CMK (cell line): ENCODE measurements around the gene ITPRIP.

Source experiments
- DNase-seq: peaks from one replicate; pipeline ENCODE4 v3.0.0-alpha.2; 2010; ENCODE audit warnings: low read depth

The ITPRIP gene

GRCh38 chr10:104279550-104280259, 58.6 kb downstream of the ITPRIP start:
- no peak for DNase-seq

DNA sequence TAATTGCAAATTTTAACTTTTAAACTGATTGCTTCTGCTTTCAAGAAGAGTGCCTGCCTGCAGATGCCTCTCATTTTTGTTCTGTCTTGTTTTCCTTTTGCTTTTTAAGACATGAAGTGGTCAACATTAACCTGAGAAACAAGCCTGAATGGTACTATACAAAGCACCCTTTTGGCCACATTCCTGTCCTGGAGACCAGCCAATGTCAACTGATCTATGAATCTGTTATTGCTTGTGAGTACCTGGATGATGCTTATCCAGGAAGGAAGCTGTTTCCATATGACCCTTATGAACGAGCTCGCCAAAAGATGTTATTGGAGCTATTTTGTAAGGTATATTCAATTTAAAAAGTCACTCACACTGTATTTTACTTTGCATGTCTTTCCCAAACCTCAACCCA, 60.5 kb downstream of the ITPRIP start:
- DNase-seq, result no peak

GRCh38 chr10:104276192-104276591, 62.1 kb downstream of the ITPRIP start:
- DNase-seq, result no peak

- no peak for DNase-seq
Measured at GRCh38 chr10:104274762-104275721, 63.2 kb downstream of the ITPRIP start.

GRCh38 chr10:104273899-104274575, 64.2 kb downstream of the ITPRIP start:
- no peak for DNase-seq

DNA sequence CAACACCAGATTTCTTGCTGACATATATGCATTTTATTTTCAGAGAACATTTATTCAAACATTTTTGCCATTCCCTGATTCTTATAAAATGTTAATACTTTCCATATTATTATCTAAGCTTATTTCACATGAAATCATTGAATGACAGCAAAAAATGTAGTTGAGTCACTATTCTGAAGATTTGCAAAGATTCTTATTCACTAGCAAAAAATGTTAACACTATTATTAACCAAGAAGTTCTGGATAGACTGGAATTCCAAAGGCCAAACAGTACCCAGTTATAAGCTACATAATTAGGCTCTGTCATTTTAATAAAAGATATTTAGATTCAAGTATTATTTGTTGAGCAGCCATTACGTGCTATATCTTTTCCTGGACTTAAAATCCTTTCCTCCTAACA, 65.0 kb downstream of the ITPRIP start:
- no peak for DNase-seq

- DNase-seq, result peak; percentile 97
Measured at GRCh38 chr10:104268713-104269645, 69.3 kb downstream of the ITPRIP start, which contains the start of gene GSTO2. Gene GSTO2, plus strand, starts transcription at chr10:104269184. Its CDS starts 5,732 bp downstream, at chr10:104274916.

DNA sequence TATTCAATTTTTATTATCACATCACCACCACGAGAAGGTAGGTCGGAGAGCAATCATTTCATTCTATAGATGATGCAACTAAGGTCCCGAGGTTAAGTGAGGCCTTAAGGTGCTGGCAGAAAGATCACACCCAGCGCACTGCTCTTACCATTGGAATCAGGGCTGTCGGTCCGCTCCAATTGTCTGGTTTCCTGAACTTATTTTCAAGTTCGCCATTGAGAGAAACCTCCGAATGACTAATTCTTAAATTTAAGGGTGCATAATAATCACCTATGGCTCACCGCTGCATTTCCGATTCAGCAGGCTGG, 69.9 kb downstream of the ITPRIP start:
- no peak for DNase-seq

GRCh38 chr10:104267721-104268404, 70.4 kb downstream of the ITPRIP start:
- DNase-seq, result no peak

DNA sequence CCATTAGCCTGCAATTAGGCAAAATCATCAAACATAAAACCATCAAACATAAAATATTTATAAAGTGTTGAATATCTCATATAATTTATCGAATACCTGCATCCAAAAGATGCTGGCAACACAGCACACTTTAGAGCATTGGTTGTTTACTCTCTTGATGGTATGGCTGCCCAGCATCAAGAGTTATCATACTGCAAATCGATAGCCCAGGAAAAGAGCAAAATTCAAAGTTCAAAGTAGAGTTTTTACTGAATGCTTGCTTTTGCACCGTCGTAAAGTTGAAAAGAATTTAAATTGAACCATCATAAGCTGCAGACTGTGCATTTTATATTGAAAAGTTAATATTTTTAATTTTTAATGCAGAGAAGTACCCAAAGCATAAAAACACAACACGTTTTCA, 73.5 kb downstream of the ITPRIP start:
- DNase-seq, result no peak

- no peak for DNase-seq
Measured at GRCh38 chr10:104262055-104262454, 76.2 kb downstream of the ITPRIP start.

DNA sequence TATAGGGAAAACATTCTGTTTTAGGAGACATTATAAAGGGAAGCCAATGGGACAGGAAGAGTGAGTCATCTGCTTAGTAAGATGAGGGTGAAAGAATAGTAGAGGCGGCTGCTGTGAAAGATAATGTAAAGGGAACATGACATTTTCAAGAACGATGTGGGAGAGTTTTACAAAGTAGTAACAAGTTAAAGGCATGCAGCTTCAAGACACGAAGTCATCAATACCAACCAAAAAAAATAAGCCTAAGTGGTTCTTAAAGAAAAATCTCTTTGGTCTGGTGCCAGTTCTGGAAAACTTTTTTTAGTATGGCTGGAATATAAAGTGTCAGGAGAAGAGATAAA, 77.5 kb downstream of the ITPRIP start:
- DNase-seq, result no peak

- no peak for DNase-seq
Measured at GRCh38 chr10:104259999-104260774, 78.1 kb downstream of the ITPRIP start.
